HG02981 (cell line): ENCODE measurements around the gene ITGB4.

ENCODE experiments used
- ATAC-seq: cut with Tn5 transposase; IDR thresholded peaks from one replicate; pipeline ENCODE4 v1.9.1; 2021; ENCODE audit warnings: mild to moderate bottlenecking, moderate library complexity; ENCODE audit not compliant: unreplicated experiment

The ITGB4 gene

GRCh38 chr17:75697651-75698291, 23.5 kb upstream of the ITGB4 start:
- ATAC-seq: no peak

DNA sequence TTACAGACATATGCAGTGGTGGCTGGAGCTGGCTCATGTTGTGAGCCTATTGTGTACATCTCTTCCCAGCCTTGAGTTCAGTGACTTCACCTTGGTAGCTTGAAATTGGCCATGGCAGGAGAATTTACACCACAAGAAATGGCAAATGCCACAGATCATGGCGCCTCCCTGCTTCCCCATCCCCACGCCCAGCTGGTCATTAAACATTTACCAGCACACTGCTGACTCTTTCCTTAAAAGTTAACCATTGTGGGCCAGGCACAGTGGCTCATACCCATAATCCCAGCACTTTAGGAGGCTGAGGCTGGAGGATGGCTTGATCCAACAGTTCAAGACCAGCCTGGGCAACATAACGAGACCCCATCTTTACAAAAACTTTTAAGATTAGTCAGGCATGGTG, 22.6 kb upstream of the ITGB4 start:
- ATAC-seq: no peak

GRCh38 chr17:75701288-75701687, 20.0 kb upstream of the ITGB4 start:
- ATAC-seq: no peak

- no peak for ATAC-seq
Observed at GRCh38 chr17:75703191-75703590, 18.1 kb upstream of the ITGB4 start.

- no peak for ATAC-seq
Observed at GRCh38 chr17:75703591-75703990, 17.7 kb upstream of the ITGB4 start.

GRCh38 chr17:75704963-75705875, 16.0 kb upstream of the ITGB4 start:
- ATAC-seq: no peak

DNA sequence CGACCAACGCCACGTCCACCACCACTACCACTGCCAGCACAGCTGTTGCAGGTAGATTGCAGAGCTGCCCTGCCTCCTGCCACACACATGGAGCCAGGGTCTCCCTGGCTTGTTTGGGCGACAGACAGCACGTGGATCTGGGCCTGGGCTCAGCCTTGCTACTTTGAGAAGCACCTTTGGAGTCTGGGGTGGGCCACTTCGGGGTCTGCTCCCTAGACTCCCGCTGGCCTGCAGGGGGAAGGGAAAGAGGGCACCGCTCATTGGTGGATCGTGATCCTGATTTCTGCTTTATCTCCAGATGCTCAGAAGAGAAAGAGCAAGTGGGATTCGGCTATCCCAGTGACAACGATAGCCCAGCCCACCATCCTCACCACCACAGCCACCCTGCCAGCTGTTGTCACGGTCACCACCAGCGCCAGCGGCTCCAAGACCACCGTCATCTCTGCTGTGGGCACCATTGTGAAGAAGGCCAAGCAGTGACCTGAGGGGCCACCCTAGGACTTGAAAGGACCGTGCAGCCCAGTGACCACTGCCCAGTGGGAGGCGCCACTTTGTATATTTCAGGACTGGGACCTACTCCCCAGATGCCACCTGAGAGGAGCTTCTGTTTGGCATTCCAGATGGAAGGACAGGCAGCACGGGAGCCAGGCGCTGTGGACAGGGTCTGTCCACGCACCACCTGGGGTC, 15.1 kb upstream of the ITGB4 start:
- ATAC-seq: no peak

DNA sequence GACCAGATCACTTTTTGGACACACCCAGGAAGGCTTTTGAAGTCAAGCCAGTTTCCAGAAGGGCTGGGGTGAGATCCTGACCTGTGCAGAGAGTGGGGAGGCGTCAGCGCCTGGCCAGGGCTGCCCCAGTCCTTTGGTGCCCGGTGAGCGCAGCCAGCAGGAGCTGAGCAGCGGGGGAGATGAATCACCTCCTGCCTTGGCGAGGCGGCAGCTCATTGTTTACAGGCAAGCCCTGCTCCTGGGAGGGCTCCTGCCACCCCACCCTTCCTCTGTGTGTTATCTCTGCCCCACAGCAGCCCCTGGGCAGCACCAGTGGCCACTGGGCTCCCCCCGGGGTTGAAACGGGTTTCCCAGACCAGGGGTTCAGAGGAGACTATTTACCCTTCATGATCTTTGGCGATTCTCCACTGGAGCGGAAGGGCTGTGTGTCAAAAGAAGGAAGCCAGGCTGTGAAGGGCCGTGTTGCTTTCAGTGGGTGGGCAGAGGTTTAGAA, 14.1 kb upstream of the ITGB4 start:
- ATAC-seq: no peak

- ATAC-seq: no peak
Observed at GRCh38 chr17:75712446-75712845, 8.8 kb upstream of the ITGB4 start.

- ATAC-seq: no peak
Observed at GRCh38 chr17:75719732-75720131, 1.5 kb upstream of the ITGB4 start.

- ATAC-seq: no peak
Observed at GRCh38 chr17:75721463-75722011, 278 bp downstream of the ITGB4 start.

DNA sequence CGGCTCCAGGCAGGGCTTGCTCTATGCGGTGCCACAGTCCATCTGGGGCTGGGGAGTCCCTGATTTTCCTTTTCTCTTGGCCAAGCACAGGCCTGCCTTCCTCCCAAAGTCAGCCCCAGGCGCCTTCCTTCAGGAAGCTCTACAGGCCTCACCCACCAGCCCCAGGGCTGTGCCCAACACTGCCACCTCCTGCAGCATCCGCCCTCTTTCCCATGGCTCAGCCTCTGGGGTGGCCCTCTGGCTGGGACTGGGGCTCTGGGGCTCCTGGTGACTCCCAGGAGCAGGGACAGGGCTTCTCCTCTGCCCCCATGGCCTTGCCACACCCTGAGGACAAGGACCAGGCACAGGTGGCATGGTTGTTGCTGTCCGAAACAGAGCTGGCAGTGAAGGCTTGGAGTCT, 817 bp downstream of the ITGB4 start:
- no peak for ATAC-seq

- no peak for ATAC-seq
Observed at GRCh38 chr17:75722542-75723095, 1.4 kb downstream of the ITGB4 start.

GRCh38 chr17:75723171-75723930, 2.1 kb downstream of the ITGB4 start:
- no peak for ATAC-seq

GRCh38 chr17:75724016-75725003, 3.1 kb downstream of the ITGB4 start:
- no peak for ATAC-seq

DNA sequence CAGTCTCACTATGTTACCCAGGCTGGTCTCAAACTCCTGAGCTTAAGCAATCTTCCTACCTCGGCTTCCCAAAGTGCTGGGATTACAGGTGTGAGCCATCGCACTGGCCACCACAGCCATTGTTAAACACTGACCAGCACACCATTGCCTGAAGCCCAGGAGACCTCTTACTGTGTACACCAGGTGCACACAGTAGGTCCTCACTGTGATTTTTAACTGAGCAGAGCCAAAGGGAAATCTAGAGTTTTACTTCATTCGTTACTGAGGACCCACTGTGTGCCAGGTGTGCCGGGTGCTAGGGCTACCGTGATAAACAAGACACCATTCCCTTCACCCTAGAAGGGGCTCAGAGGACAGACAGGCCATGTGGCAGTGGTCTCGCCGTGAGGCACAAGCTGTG, 4.2 kb downstream of the ITGB4 start:
- no peak for ATAC-seq

DNA sequence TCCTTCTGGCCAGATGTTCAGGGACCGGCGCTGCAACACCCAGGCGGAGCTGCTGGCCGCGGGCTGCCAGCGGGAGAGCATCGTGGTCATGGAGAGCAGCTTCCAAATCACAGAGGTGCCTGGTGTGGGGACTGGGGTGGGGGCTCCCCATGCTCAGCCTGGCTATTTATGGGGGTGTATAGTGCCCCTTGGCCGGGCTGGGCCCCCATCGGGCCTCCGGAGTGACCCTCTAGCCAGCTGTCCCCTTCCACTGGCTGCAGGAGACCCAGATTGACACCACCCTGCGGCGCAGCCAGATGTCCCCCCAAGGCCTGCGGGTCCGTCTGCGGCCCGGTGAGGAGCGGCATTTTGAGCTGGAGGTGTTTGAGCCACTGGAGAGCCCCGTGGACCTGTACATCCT, 6.1 kb downstream of the ITGB4 start:
- no peak for ATAC-seq

DNA sequence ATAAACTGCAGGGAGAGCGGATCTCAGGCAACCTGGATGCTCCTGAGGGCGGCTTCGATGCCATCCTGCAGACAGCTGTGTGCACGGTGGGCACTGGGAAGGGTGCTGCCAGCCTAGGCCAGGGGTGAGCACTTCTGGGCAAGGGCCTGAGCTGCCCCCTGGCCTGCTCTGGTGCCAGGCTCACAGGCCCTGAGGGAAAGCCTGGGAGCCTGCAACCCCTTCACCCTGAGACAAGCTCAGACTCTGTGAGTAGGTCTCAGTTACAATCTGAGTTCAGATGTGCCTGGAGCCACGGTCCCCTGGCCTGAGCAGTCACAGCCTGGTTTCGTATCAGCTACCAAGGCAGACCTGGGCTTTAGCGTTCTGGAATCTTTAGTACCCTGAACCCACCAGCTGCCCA, 8.1 kb downstream of the ITGB4 start:
- no peak for ATAC-seq

DNA sequence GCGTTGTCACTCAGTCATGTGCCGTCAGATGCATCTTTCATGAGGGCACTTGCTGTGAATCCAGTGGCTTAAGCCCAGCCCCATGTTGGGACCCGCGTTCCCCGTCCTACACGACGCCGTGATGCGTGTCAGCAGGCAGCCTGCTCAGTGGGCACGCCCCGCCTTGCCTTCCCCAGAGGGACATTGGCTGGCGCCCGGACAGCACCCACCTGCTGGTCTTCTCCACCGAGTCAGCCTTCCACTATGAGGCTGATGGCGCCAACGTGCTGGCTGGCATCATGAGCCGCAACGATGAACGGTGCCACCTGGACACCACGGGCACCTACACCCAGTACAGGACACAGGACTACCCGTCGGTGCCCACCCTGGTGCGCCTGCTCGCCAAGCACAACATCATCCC, 8.8 kb downstream of the ITGB4 start:
- no peak for ATAC-seq
